CD14-positive monocyte (primary cell): ENCODE results near the gene CDC6. TPM values are rescaled to one million over a fixed set of nuclear protein-coding genes. Genes with fewer than 3 reads are reported as not detected.

Experiments used
- DNase-seq, 3 donors: peaks; one replicate each; pipeline ENCODE4 v3.0.0-alpha.2; 2011 to 2022
- H2AFZ ChIP-seq: 2 replicates; pipeline ENCODE4 v1.6.0; 2012; ENCODE audit warnings: mild to moderate bottlenecking, low read depth, low read length, inconsistent platforms; ENCODE audit not compliant: insufficient read depth, poor library complexity, severe bottlenecking
- H3K27ac ChIP-seq, 2 donors: 1 replicate in 1 of 2; 2 replicates in 1 of 2; pipeline ENCODE4 v1.5.1; 2012 to 2013; ENCODE audit warnings: low read length in 2 of 2, control low read depth in 1 of 2, inconsistent platforms in 1 of 2, low read depth in 1 of 2, mild to moderate bottlenecking in 1 of 2
- H3K27me3 ChIP-seq, 2 donors: one replicate each; pipeline versions ENCODE4 v1.6.0 to v1.6.1; 2011 to 2013; ENCODE audit warnings: low read length in 2 of 2; ENCODE audit not compliant: control insufficient read depth in 2 of 2, insufficient read depth in 2 of 2
- H3K36me3 ChIP-seq, 2 donors: replicated peaks in 1 of 2; 1 replicate in 1 of 2; 2 replicates in 1 of 2; pipeline versions ENCODE4 v1.5.1 to v1.6.1; 2012 to 2013; ENCODE audit warnings: low read length in 2 of 2, control low read depth in 1 of 2, inconsistent platforms in 1 of 2, mild to moderate bottlenecking in 1 of 2; ENCODE audit not compliant: insufficient read depth in 2 of 2, control insufficient read depth in 1 of 2
- H3K4me1 ChIP-seq, 2 donors: 1 replicate in 1 of 2; 2 replicates in 1 of 2; pipeline versions ENCODE4 v1.5.1 to v1.6.1; 2012 to 2013; ENCODE audit warnings: low read length in 2 of 2, control low read depth in 1 of 2, inconsistent platforms in 1 of 2, mild to moderate bottlenecking in 1 of 2, moderate library complexity in 1 of 2; ENCODE audit not compliant: insufficient read depth in 2 of 2, control insufficient read depth in 1 of 2
- H3K4me2 ChIP-seq: replicated peaks from 2 replicates; pipeline ENCODE3; 2012; ENCODE audit warnings: low read length, moderate library complexity, mild to moderate bottlenecking; ENCODE audit not compliant: poor library complexity, severe bottlenecking; ENCODE audit errors: extremely low read depth
- H3K4me3 ChIP-seq, 3 experiments: fragments of 200-600 bp in 1 of 3; sonication (generic) in 1 of 3; replicated peaks in 1 of 3; 1 replicate in 2 of 3; 2 replicates in 1 of 3; pipeline ENCODE4 v1.5.1; 2011 to 2013; ENCODE audit warnings: low read length in 3 of 3, mild to moderate bottlenecking in 3 of 3, control low read depth in 2 of 3, low read depth in 2 of 3, inconsistent platforms in 1 of 3, moderate library complexity in 1 of 3
- H3K79me2 ChIP-seq: 2 replicates; pipeline ENCODE4 v1.6.0; 2012; ENCODE audit warnings: mild to moderate bottlenecking, control low read depth, inconsistent platforms, low read length, moderate library complexity; ENCODE audit not compliant: insufficient read depth
- H3K9ac ChIP-seq: 2 replicates; pipeline ENCODE4 v1.6.0; 2017; ENCODE audit warnings: low read length, mild to moderate bottlenecking; ENCODE audit not compliant: insufficient read depth, poor library complexity, severe bottlenecking
- H3K9me3 ChIP-seq, 2 donors: replicated peaks in 1 of 2; 1 replicate in 1 of 2; 2 replicates in 1 of 2; pipeline versions ENCODE4 v1.5.1 to v1.6.1; 2012 to 2013; ENCODE audit warnings: low read length in 2 of 2, control low read depth in 1 of 2; ENCODE audit not compliant: control insufficient read depth in 1 of 2, insufficient read depth in 1 of 2
- H4K20me1 ChIP-seq: 2 replicates; pipeline ENCODE4 v1.6.0; 2012; ENCODE audit warnings: mild to moderate bottlenecking, low read length, control low read depth, moderate library complexity; ENCODE audit not compliant: insufficient read depth
- H3K27ac Mint-ChIP-seq, 7 donors: one replicate each; pipeline ENCODE4 v1.8.0; 2020; ENCODE audit warnings: mild to moderate bottlenecking in 7 of 7, mixed read lengths in 7 of 7, moderate library complexity in 6 of 7, inconsistent platforms in 2 of 7
- H3K27me3 Mint-ChIP-seq, 3 donors: one replicate each; pipeline ENCODE4 v1.8.0; 2021 to 2022; ENCODE audit warnings: low read depth in 3 of 3, mild to moderate bottlenecking in 3 of 3, mixed read lengths in 3 of 3, moderate library complexity in 3 of 3, inconsistent platforms in 1 of 3
- H3K36me3 Mint-ChIP-seq, 2 donors: one replicate each; pipeline ENCODE4 v1.8.0; 2020; ENCODE audit warnings: mixed read lengths in 2 of 2, inconsistent platforms in 1 of 2, mild to moderate bottlenecking in 1 of 2
- H3K4me1 Mint-ChIP-seq: one replicate; pipeline ENCODE4 v1.8.0; 2020; ENCODE audit warnings: mild to moderate bottlenecking, mixed read lengths
- H3K4me3 Mint-ChIP-seq, 2 donors: one replicate each; pipeline ENCODE4 v1.8.0; 2020; ENCODE audit warnings: mild to moderate bottlenecking in 2 of 2, mixed read lengths in 2 of 2, moderate library complexity in 1 of 2
- H3K9me3 Mint-ChIP-seq, 7 donors: one replicate each; pipeline ENCODE4 v1.8.0; 2020 to 2022; ENCODE audit warnings: mixed read lengths in 7 of 7, mild to moderate bottlenecking in 6 of 7, moderate library complexity in 6 of 7, inconsistent platforms in 2 of 7
- CTCF ChIP-seq: fragments of 200-600 bp; IDR thresholded peaks from one replicate; pipeline ENCODE4 v1.8.0; 2022; ENCODE audit warnings: antibody characterized with exemption, mild to moderate bottlenecking
- WGBS: methylation state at CpG from one replicate; pipeline ENCODE4 v1.1.5; 2013; ENCODE audit warnings: missing lambda C conversion rate; ENCODE audit not compliant: insufficient coverage; 5-methylcytosine and 5-hydroxymethylcytosine counted together
- intact Hi-C, 2 donors: fragments of 100-400 bp; cut with micrococcal nuclease; formaldehyde crosslinking; loops; one replicate each; pipeline versions ENCODE4 v1.15.0 to v1.15.1; 2023
- polyA plus RNA-seq, 3 donors: library from polyadenylated mRNA; depleted of rRNA in 1 of 3; unstranded in 2 of 3; stranded (reverse) in 1 of 3; fragments of 300-500 nt in 2 of 3; fragments of >200 nt in 1 of 3; fragmentation: Illumina TruSeq in 2 of 3; gene quantifications; 1 replicate in 2 of 3; 2 replicates in 1 of 3; pipeline ENCODE4 v1.2.3, GENCODE V29; 2012 to 2021

CDC6 gene
- polyA plus RNA-seq, 3 donors = 0.11 to 0.21 TPM; not detected in 1

GRCh38 chr17:40306395-40306794 lies 18.7 kb downstream of the CDC6 start:
- Histone ChIP-seq H3K9me3 (no peaks in the 10 kb centered on the region), H4K20me1 (peaks cover 14% of the 10 kb centered on the region), H3K4me3 (no peak overlapping the region), H3K36me3 (no peaks in the 10 kb centered on the region), H3K79me2 (peaks cover 5% of the 10 kb centered on the region), H3K4me1 (peaks cover 50 to 60% of the 10 kb centered on the region in 2 donors), H2AFZ (no peak overlapping the region), H3K27me3 (no peaks in the 10 kb centered on the region), H3K4me2 (no peak overlapping the region), H3K9ac (no peak overlapping the region), H3K27ac (no peak overlapping the region)
- peaks cover 0 to 2% of the 10 kb centered on the region in 2 donors for H3K36me3 Mint-ChIP-seq
- H3K9me3 Mint-ChIP-seq = no peaks in the 10 kb centered on the region
- peaks cover 0 to 5% (median under 1%) of the 10 kb centered on the region in 3 donors for H3K27me3 Mint-ChIP-seq
- no peak overlapping the region for H3K27ac Mint-ChIP-seq
- intact Hi-C loops = loop anchor here (5.0 to 10.0 kb wide), 2 partner anchors 36 to 228 kb away; no protein-coding TSS in a partner anchor
- 100% methylated on average over 2 of the region's 2 CpGs for WGBS
- DNase-seq = no peak
- no peak overlapping the region for H3K4me3 Mint-ChIP-seq
- H3K4me1 Mint-ChIP-seq = peaks cover 11% of the 10 kb centered on the region
- no peak for TF ChIP-seq CTCF

GRCh38 chr17:40307001-40307730 lies 19.5 kb downstream of the CDC6 start:
- WGBS = 88% methylated on average over 3 of the region's 10 CpGs
- Mint-ChIP-seq H3K27me3 (peaks cover 0 to 5% (median 4%) of the 10 kb centered on the region in 3 donors), H3K4me3 (no peak overlapping the region), H3K36me3 (peaks cover 0 to 3% of the 10 kb centered on the region in 2 donors), H3K4me1 (peaks cover 11% of the 10 kb centered on the region), H3K27ac (no peak overlapping the region), H3K9me3 (no peaks in the 10 kb centered on the region)
- peaks cover 5% of the 10 kb centered on the region for H3K79me2 ChIP-seq
- DNase-seq = no peak
- H2AFZ ChIP-seq = no peak overlapping the region
- TF ChIP-seq CTCF = no peak
- H3K4me2 ChIP-seq = peak overlapping the region; percentile 90
- no peak overlapping the region for H3K4me3 ChIP-seq
- peaks cover 58 to 67% of the 10 kb centered on the region in 2 donors for H3K4me1 ChIP-seq
- H3K27ac ChIP-seq = peak overlapping the region in 1 of 2 donors; percentile 46
- H3K9ac ChIP-seq = no peak overlapping the region
- no peaks in the 10 kb centered on the region for H3K9me3 ChIP-seq
- H3K36me3 ChIP-seq = no peaks in the 10 kb centered on the region
- H4K20me1 ChIP-seq = peaks cover 21% of the 10 kb centered on the region
- H3K27me3 ChIP-seq = no peaks in the 10 kb centered on the region
- intact Hi-C loops = loop anchor here (5.0 to 10.0 kb wide), 2 partner anchors 35 to 228 kb away; no protein-coding TSS in a partner anchor
